Body of pancreas (tissue), 4 donors: ENCODE results near the gene OTOGL. TPM values are rescaled to one million over a fixed set of nuclear protein-coding genes. Genes with fewer than 3 reads are reported as not detected.

Experiments
- ATAC-seq: fragments of 150-250 bp; one replicate; pipeline ENCODE4 v1.9.1; 2016
- DNase-seq, 4 donors: peaks; one replicate each; pipeline ENCODE4 v3.0.0-alpha.2; 2019
- H3K27ac ChIP-seq, 4 donors: fragments of 200-600 bp; sonication (generic); 1 replicate in 3 of 4; 2 replicates in 1 of 4; pipeline versions ENCODE4 v1.5.1 to v1.6.1; 2016 to 2019; ENCODE audit warnings: mild to moderate bottlenecking in 1 of 4, mixed read lengths in 1 of 4, moderate library complexity in 1 of 4
- H3K27me3 ChIP-seq, 2 donors: fragments of 200-600 bp; sonication (generic); one replicate each; pipeline ENCODE4 v1.6.0; 2016; ENCODE audit warnings: mild to moderate bottlenecking in 1 of 2
- H3K36me3 ChIP-seq, 2 donors: fragments of 200-600 bp; sonication (generic); replicated peaks in 1 of 2; 2 replicates each; pipeline ENCODE4 v1.5.1; 2016; ENCODE audit warnings: low read depth in 2 of 2; ENCODE audit not compliant: insufficient read depth in 1 of 2
- H3K4me1 ChIP-seq: fragments of 200-600 bp; sonication (generic); one replicate; pipeline ENCODE4 v1.6.0; 2016
- H3K4me3 ChIP-seq, 2 donors: fragments of 200-600 bp; sonication (generic); 1 replicate in 1 of 2; 2 replicates in 1 of 2; pipeline ENCODE4 v1.5.1; 2016 to 2019
- H3K9me3 ChIP-seq, 3 donors: fragments of 200-600 bp; sonication (generic); 1 replicate in 2 of 3; 2 replicates in 1 of 3; pipeline ENCODE4 v1.5.1; 2016
- POLR2A ChIP-seq, 3 donors: fragments of 450-650 bp; IDR thresholded peaks; one replicate each; pipeline ENCODE4 v1.6.1; 2016; ENCODE audit warnings: antibody characterized with exemption in 3 of 3, mild to moderate bottlenecking in 2 of 3
- WGBS, 2 donors: methylation state at CpG; one replicate each; pipeline ENCODE4 v1.1.5; 2017; 5-methylcytosine and 5-hydroxymethylcytosine counted together
- intact Hi-C: fragments of 100-400 bp; cut with DNase I; formaldehyde crosslinking; loops from one replicate; pipeline ENCODE4 v1.15.1; 2023
- total RNA-seq, 2 donors: library from RNA; depleted of rRNA; stranded (reverse); fragments of >200 nt; gene quantifications; one replicate each; pipeline ENCODE4 v1.1.0, GENCODE V29; 2016
- TF ChIP-seq, protein P1 (sequence below), 7 experiments: fragments of 450-650 bp in 4 of 7; fragments of 200-600 bp in 3 of 7; sonication (generic) in 3 of 7; IDR thresholded peaks; one replicate each; pipeline ENCODE4 v1.5.1; 2016 to 2019; ENCODE audit warnings: antibody characterized with exemption in 7 of 7

OTOGL gene
- total RNA-seq, 2 donors from 2014 or later, result 0.26 to 0.33 TPM

DNA sequence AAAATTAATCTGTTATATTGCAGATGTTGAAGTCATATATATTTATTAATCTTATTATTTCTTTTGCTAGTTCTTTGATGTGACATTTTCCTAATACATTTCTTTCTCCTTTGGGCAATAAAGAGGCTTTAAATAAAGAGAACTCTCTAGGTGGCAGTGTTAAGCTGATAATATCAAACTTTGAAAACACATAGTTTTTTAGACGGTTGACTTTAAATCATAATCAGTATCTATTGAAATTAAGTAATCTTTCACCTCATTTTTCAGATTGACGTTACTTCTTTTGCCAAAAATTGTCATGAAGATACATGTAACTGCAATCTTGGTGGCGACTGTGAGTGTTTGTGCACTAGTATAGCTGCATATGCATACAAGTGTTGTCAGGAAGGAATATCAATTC lies 213.9 kb downstream of the OTOGL start:
- TF ChIP-seq, protein P1, sequence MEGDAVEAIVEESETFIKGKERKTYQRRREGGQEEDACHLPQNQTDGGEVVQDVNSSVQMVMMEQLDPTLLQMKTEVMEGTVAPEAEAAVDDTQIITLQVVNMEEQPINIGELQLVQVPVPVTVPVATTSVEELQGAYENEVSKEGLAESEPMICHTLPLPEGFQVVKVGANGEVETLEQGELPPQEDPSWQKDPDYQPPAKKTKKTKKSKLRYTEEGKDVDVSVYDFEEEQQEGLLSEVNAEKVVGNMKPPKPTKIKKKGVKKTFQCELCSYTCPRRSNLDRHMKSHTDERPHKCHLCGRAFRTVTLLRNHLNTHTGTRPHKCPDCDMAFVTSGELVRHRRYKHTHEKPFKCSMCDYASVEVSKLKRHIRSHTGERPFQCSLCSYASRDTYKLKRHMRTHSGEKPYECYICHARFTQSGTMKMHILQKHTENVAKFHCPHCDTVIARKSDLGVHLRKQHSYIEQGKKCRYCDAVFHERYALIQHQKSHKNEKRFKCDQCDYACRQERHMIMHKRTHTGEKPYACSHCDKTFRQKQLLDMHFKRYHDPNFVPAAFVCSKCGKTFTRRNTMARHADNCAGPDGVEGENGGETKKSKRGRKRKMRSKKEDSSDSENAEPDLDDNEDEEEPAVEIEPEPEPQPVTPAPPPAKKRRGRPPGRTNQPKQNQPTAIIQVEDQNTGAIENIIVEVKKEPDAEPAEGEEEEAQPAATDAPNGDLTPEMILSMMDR (IDR thresholded peaks at IDR 0.05), result no peak
- no peak for TF ChIP-seq POLR2A (IDR thresholded peaks at IDR 0.05)
- H3K4me3 ChIP-seq, result no peak overlapping the region
- no peak overlapping the region for H3K27ac ChIP-seq
- no peaks in the 10 kb centered on the region for H3K9me3 ChIP-seq
- no peaks in the 10 kb centered on the region for H3K4me1 ChIP-seq
- intact Hi-C loops, result no loop called here
- H3K27me3 ChIP-seq, result no peaks in the 10 kb centered on the region
- H3K36me3 ChIP-seq, result no peaks in the 10 kb centered on the region
- DNase-seq (no peak), ATAC-seq (no peak)
- 24 to 33% methylated on average over 3 of the region's 3 CpGs for WGBS, 2 donors

- intact Hi-C loops, result no loop called here
- Histone ChIP-seq H3K27me3 (no peaks in the 10 kb centered on the region), H3K36me3 (no peaks in the 10 kb centered on the region), H3K4me1 (no peaks in the 10 kb centered on the region), H3K27ac (no peak overlapping the region), H3K9me3 (no peaks in the 10 kb centered on the region), H3K4me3 (no peak overlapping the region)
- TF ChIP-seq, protein P1 (IDR thresholded peaks at IDR 0.05), result no peak
- no peak for TF ChIP-seq POLR2A (IDR thresholded peaks at IDR 0.05)
- DNase-seq (no peak), ATAC-seq (no peak)
- WGBS, 2 donors, result 87 to 88% methylated on average over 1 of the region's 1 CpG
These were observed 215.4 kb downstream of the OTOGL start for GRCh38 chr12:80314741-80315140.

DNA sequence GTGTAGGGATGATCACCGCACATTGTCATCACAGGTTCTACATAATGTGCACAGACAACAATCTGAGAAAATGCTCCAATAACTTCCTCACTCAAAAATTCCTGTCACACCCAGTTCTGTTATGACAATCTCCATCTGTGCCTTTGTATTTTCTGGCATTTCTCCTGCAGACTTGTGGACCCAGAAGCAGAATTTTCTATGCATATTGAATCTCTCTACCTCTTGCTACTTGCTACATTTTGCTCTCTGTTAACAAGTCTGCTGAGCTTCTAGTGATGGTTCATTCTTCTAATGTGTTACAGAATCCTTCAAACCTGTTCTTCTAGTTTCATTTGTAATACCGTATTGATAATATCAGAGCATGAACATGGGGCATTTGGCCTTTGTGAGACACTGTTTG lies 216.9 kb downstream of the OTOGL start:
- 44 to 58% methylated on average over 2 of the region's 2 CpGs for WGBS, 2 donors
- no peaks in the 10 kb centered on the region for H3K27me3 ChIP-seq
- no peak overlapping the region for H3K27ac ChIP-seq
- no peaks in the 10 kb centered on the region for H3K9me3 ChIP-seq
- TF ChIP-seq POLR2A (IDR thresholded peaks at IDR 0.05), result no peak
- TF ChIP-seq, protein P1 (IDR thresholded peaks at IDR 0.05), result no peak
- ATAC-seq (no peak), DNase-seq (no peak)
- H3K4me3 ChIP-seq, result no peak overlapping the region
- intact Hi-C loops, result no loop called here
- no peaks in the 10 kb centered on the region for H3K4me1 ChIP-seq
- no peaks in the 10 kb centered on the region for H3K36me3 ChIP-seq

GRCh38 chr12:80317307-80317706 lies 218.0 kb downstream of the OTOGL start:
- Histone ChIP-seq H3K27ac (no peak overlapping the region), H3K4me1 (no peaks in the 10 kb centered on the region), H3K27me3 (no peaks in the 10 kb centered on the region), H3K4me3 (no peak overlapping the region), H3K9me3 (no peaks in the 10 kb centered on the region), H3K36me3 (no peaks in the 10 kb centered on the region)
- no peak for DNase-seq
- no peak for TF ChIP-seq POLR2A (IDR thresholded peaks at IDR 0.05)
- TF ChIP-seq, protein P1 (IDR thresholded peaks at IDR 0.05), result no peak
- ATAC-seq, result no peak
- intact Hi-C loops, result no loop called here

DNA sequence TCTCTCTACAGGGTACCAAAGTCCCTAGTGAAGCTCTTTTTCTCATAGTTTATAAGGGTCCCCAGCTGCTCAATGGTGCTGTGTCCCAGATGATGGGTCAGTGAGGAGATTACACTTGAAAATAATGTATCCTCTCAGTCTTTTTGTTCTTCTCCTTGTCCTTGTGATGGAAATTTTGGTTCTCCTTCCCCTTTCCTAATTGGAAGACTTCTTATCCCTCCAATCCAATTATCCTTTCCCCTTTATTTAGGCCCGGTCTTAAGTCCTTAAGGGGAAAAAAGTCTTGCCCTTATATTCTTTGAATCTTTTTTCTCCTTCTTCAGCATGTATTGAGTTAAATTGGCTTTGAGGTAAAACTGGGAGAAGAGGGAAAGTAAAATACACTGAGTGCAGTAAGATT lies 218.6 kb downstream of the OTOGL start:
- H3K4me1 ChIP-seq, result no peaks in the 10 kb centered on the region
- TF ChIP-seq POLR2A (IDR thresholded peaks at IDR 0.05), result no peak
- H3K27me3 ChIP-seq, result no peaks in the 10 kb centered on the region
- no peak overlapping the region for H3K27ac ChIP-seq
- no peaks in the 10 kb centered on the region for H3K36me3 ChIP-seq
- WGBS, 2 donors, result 0% methylated on average over 1 of the region's 1 CpG
- DNase-seq (no peak), ATAC-seq (no peak)
- no peaks in the 10 kb centered on the region for H3K9me3 ChIP-seq
- H3K4me3 ChIP-seq, result no peak overlapping the region
- intact Hi-C loops, result no loop called here
